NCI-H146 treated with DMSO at 0.1 percent for 48 hours (cell line): Measurements from ENCODE around the gene NFATC4.
"Not testable (repeated sequence)": the region's sequence is repeated elsewhere in the genome, so short reads cannot be mapped to it uniquely, and the experiment has no call there.

Source experiments
- DNase-seq: peaks from one replicate; lab custom pipeline; 2025; ENCODE audit not compliant: unreplicated experiment; lab: John Stamatoyannopoulos, UW

The NFATC4 gene

GRCh38 chr14:24367514-24368211, at the start of gene NFATC4:
TSS of gene NFATC4 (plus strand) at chr14:24368184. CDS start at chr14:24368341, 157 bp downstream.
- DNase-seq: peak; percentile 33

- no peak for DNase-seq
Observed at GRCh38 chr14:24321212-24321975, 46.6 kb upstream of the NFATC4 start.

- DNase-seq: no peak
Observed at GRCh38 chr14:24322672-24323071, 45.3 kb upstream of the NFATC4 start.

GRCh38 chr14:24323341-24323740, 44.6 kb upstream of the NFATC4 start:
- no peak for DNase-seq

GRCh38 chr14:24324024-24324423, 44.0 kb upstream of the NFATC4 start:
- DNase-seq: no peak

GRCh38 chr14:24325041-24325530, 42.9 kb upstream of the NFATC4 start:
- DNase-seq: no peak

- DNase-seq: no peak
Observed at GRCh38 chr14:24325963-24326362, 42.0 kb upstream of the NFATC4 start.

- DNase-seq: no peak
Observed at GRCh38 chr14:24327303-24327702, 40.7 kb upstream of the NFATC4 start.

GRCh38 chr14:24327914-24328313, 40.1 kb upstream of the NFATC4 start:
- DNase-seq: not testable (repeated sequence)

- no peak for DNase-seq
Observed at GRCh38 chr14:24329073-24329663, 38.8 kb upstream of the NFATC4 start.

GRCh38 chr14:24329736-24330135, 38.2 kb upstream of the NFATC4 start:
- DNase-seq: no peak

GRCh38 chr14:24330973-24331674, 36.9 kb upstream of the NFATC4 start:
- DNase-seq: no peak

GRCh38 chr14:24331731-24332267, 36.2 kb upstream of the NFATC4 start:
- no peak for DNase-seq

- peak; percentile 48 for DNase-seq
Observed at GRCh38 chr14:24332268-24332993, 35.6 kb upstream of the NFATC4 start.

- no peak for DNase-seq
Observed at GRCh38 chr14:24334431-24335291, 33.3 kb upstream of the NFATC4 start, which contains the start of gene ADCY4. TSS of gene ADCY4 (minus strand) at chr14:24335071. CDS start at chr14:24334652, 419 bp downstream.

- no peak for DNase-seq
Observed at GRCh38 chr14:24335461-24336171, 32.4 kb upstream of the NFATC4 start.

- no peak for DNase-seq
Observed at GRCh38 chr14:24337144-24337823, 30.7 kb upstream of the NFATC4 start.

- DNase-seq: no peak
Observed at GRCh38 chr14:24337824-24338175, 30.2 kb upstream of the NFATC4 start.
